Middle frontal gyrus (tissue), 1 donor: Measurements from ENCODE around the gene NUDT13.
A peak's percentile ranks its signal among the peaks of the same experiment; 100 is the strongest.

Experiments
- DNase-seq: peaks from one replicate; pipeline ENCODE4 v3.0.0-alpha.2; 2015; ENCODE audit warnings: low spot score; ENCODE audit errors: extremely low spot score

Gene NUDT13

GRCh38 chr10:73163096-73163495 lies 52.8 kb downstream of the NUDT13 start:
- no peak for DNase-seq

- no peak for DNase-seq
These were observed 56.7 kb downstream of the NUDT13 start for GRCh38 chr10:73166972-73167371.

- DNase-seq, result no peak
These were observed 57.2 kb downstream of the NUDT13 start for GRCh38 chr10:73167458-73167782.

GRCh38 chr10:73167783-73168464 lies 57.7 kb downstream of the NUDT13 start, which contains the start of the genes ECD and FAM149B1:
Gene ECD (minus strand): TSS chr10:73168008. CDS start chr10:73163937, 4,071 bp downstream.
Gene FAM149B1 (plus strand): TSS chr10:73168119. CDS start chr10:73168340, 221 bp downstream.
- DNase-seq, result peak; percentile 93

- DNase-seq, result no peak
These were observed 58.2 kb downstream of the NUDT13 start for GRCh38 chr10:73168465-73168803.

- DNase-seq, result no peak
These were observed 59.1 kb downstream of the NUDT13 start for GRCh38 chr10:73169320-73169719.

GRCh38 chr10:73172867-73173266 lies 62.6 kb downstream of the NUDT13 start:
- DNase-seq, result no peak

- no peak for DNase-seq
These were observed 64.1 kb downstream of the NUDT13 start for GRCh38 chr10:73174148-73174925.
